ENCODE results near the gene ST6GALNAC3.

ST6GALNAC3 gene

GRCh38 chr1:76433526-76433925 lies 359.0 kb downstream of the ST6GALNAC3 start:
- DNase-seq (ENCODE audit: low read depth), result peak; percentile 32

GRCh38 chr1:76443217-76443616 lies 368.7 kb downstream of the ST6GALNAC3 start:
- DNase-seq (ENCODE audit: low read depth), result no peak

GRCh38 chr1:76444773-76445172 lies 370.2 kb downstream of the ST6GALNAC3 start:
- DNase-seq (ENCODE audit: low read depth), result no peak

GRCh38 chr1:76450229-76450628 lies 375.7 kb downstream of the ST6GALNAC3 start:
- no peak for DNase-seq (ENCODE audit: low read depth)

GRCh38 chr1:76463278-76463677 lies 388.7 kb downstream of the ST6GALNAC3 start:
- DNase-seq (ENCODE audit: low read depth), result no peak

- DNase-seq (ENCODE audit: low read depth), result no peak
These were observed 389.3 kb downstream of the ST6GALNAC3 start for GRCh38 chr1:76463849-76464248.

GRCh38 chr1:76465030-76465429 lies 390.5 kb downstream of the ST6GALNAC3 start:
- DNase-seq (ENCODE audit: low read depth), result peak; percentile 40

- DNase-seq (ENCODE audit: low read depth), result no peak
These were observed 395.6 kb downstream of the ST6GALNAC3 start for GRCh38 chr1:76470166-76470565.

GRCh38 chr1:76471536-76471935 lies 397.0 kb downstream of the ST6GALNAC3 start:
- DNase-seq (ENCODE audit: low read depth), result no peak

GRCh38 chr1:76473591-76473990 lies 399.0 kb downstream of the ST6GALNAC3 start:
- DNase-seq (ENCODE audit: low read depth), result no peak

- DNase-seq (ENCODE audit: low read depth), result no peak
These were observed 400.4 kb downstream of the ST6GALNAC3 start for GRCh38 chr1:76474922-76475321.

- no peak for DNase-seq (ENCODE audit: low read depth)
These were observed 402.6 kb downstream of the ST6GALNAC3 start for GRCh38 chr1:76477156-76477555.

GRCh38 chr1:76480827-76481226 lies 406.3 kb downstream of the ST6GALNAC3 start:
- no peak for DNase-seq (ENCODE audit: low read depth)

GRCh38 chr1:76481672-76482071 lies 407.1 kb downstream of the ST6GALNAC3 start:
- DNase-seq (ENCODE audit: low read depth), result no peak

- no peak for DNase-seq (ENCODE audit: low read depth)
These were observed 407.7 kb downstream of the ST6GALNAC3 start for GRCh38 chr1:76482272-76482671.

GRCh38 chr1:76491737-76492136 lies 417.2 kb downstream of the ST6GALNAC3 start:
- DNase-seq (ENCODE audit: low read depth), result no peak

GRCh38 chr1:76492752-76493430 lies 418.3 kb downstream of the ST6GALNAC3 start:
- no peak for DNase-seq (ENCODE audit: low read depth)

GRCh38 chr1:76494807-76495206 lies 420.3 kb downstream of the ST6GALNAC3 start:
- DNase-seq (ENCODE audit: low read depth), result no peak

GRCh38 chr1:76496871-76497270 lies 422.3 kb downstream of the ST6GALNAC3 start:
- DNase-seq (ENCODE audit: low read depth), result no peak

- DNase-seq (ENCODE audit: low read depth), result no peak
These were observed 425.6 kb downstream of the ST6GALNAC3 start for GRCh38 chr1:76500116-76500515.

- DNase-seq (ENCODE audit: low read depth), result peak; percentile 16
These were observed 426.6 kb downstream of the ST6GALNAC3 start for GRCh38 chr1:76501136-76501535.

GRCh38 chr1:76501586-76502219 lies 427.2 kb downstream of the ST6GALNAC3 start:
- DNase-seq (ENCODE audit: low read depth), result no peak

GRCh38 chr1:76503100-76503499 lies 428.6 kb downstream of the ST6GALNAC3 start:
- no peak for DNase-seq (ENCODE audit: low read depth)

- no peak for DNase-seq (ENCODE audit: low read depth)
These were observed 429.2 kb downstream of the ST6GALNAC3 start for GRCh38 chr1:76503736-76504135.
